Activated CD4-positive, alpha-beta T cell treated with anti-CD3 and anti-CD28 coated beads for 48 hours (primary cell): ENCODE results near the gene ACACB.
"Not testable (repeated sequence)": the region's sequence is repeated elsewhere in the genome, so short reads cannot be mapped to it uniquely, and the experiment has no call there.

ENCODE experiments used
- DNase-seq: peaks from one replicate; pipeline ENCODE4 v3.0.0-alpha.2; 2020

Gene ACACB

GRCh38 chr12:109144224-109144623 lies 27.8 kb downstream of the ACACB start:
- no peak for DNase-seq

- DNase-seq, result not testable (repeated sequence)
Observed at GRCh38 chr12:109147126-109147525, 30.7 kb downstream of the ACACB start.

- no peak for DNase-seq
Observed at GRCh38 chr12:109147954-109148353, 31.6 kb downstream of the ACACB start.

GRCh38 chr12:109150124-109150640 lies 33.8 kb downstream of the ACACB start:
- DNase-seq, result no peak

GRCh38 chr12:109151457-109151856 lies 35.1 kb downstream of the ACACB start:
- no peak for DNase-seq

- no peak for DNase-seq
Observed at GRCh38 chr12:109153821-109154441, 37.5 kb downstream of the ACACB start.

GRCh38 chr12:109154451-109155438 lies 38.4 kb downstream of the ACACB start:
- DNase-seq, result peak; percentile 86

GRCh38 chr12:109156036-109156435 lies 39.6 kb downstream of the ACACB start:
- no peak for DNase-seq

GRCh38 chr12:109156586-109156985 lies 40.2 kb downstream of the ACACB start:
- DNase-seq, result no peak

GRCh38 chr12:109157986-109158385 lies 41.6 kb downstream of the ACACB start:
- DNase-seq, result no peak

- no peak for DNase-seq
Observed at GRCh38 chr12:109160433-109160832, 44.0 kb downstream of the ACACB start.

GRCh38 chr12:109160873-109161272 lies 44.5 kb downstream of the ACACB start:
- no peak for DNase-seq

GRCh38 chr12:109162551-109162950 lies 46.2 kb downstream of the ACACB start:
- no peak for DNase-seq

- DNase-seq, result no peak
Observed at GRCh38 chr12:109163167-109163566, 46.8 kb downstream of the ACACB start.

- DNase-seq, result no peak
Observed at GRCh38 chr12:109165599-109165998, 49.2 kb downstream of the ACACB start.

GRCh38 chr12:109166371-109166770 lies 50.0 kb downstream of the ACACB start:
- no peak for DNase-seq

- DNase-seq, result no peak
Observed at GRCh38 chr12:109167781-109168180, 51.4 kb downstream of the ACACB start.

GRCh38 chr12:109169262-109169661 lies 52.9 kb downstream of the ACACB start:
- no peak for DNase-seq

- no peak for DNase-seq
Observed at GRCh38 chr12:109169686-109170085, 53.3 kb downstream of the ACACB start.

- DNase-seq, result no peak
Observed at GRCh38 chr12:109170324-109170723, 53.9 kb downstream of the ACACB start.

- not testable (repeated sequence) for DNase-seq
Observed at GRCh38 chr12:109172787-109173186, 56.4 kb downstream of the ACACB start.

GRCh38 chr12:109173443-109174240 lies 57.3 kb downstream of the ACACB start:
- DNase-seq, result no peak

- no peak for DNase-seq
Observed at GRCh38 chr12:109174468-109174867, 58.1 kb downstream of the ACACB start.
